ENCODE data around the gene MOB3B.
"Not testable (repeated sequence)": the region's sequence is repeated elsewhere in the genome, so short reads cannot be mapped to it uniquely, and the experiment has no call there.

MOB3B gene

GRCh38 chr9:27440888-27441740 is 88.5 kb downstream of the MOB3B start:
- no peak for DNase-seq

GRCh38 chr9:27438522-27438921 is 91.1 kb downstream of the MOB3B start:
- DNase-seq, result no peak

- no peak for DNase-seq
Measured at GRCh38 chr9:27437652-27438373, 91.8 kb downstream of the MOB3B start.

GRCh38 chr9:27436234-27436633 is 93.4 kb downstream of the MOB3B start:
- no peak for DNase-seq

GRCh38 chr9:27433631-27434325 is 95.8 kb downstream of the MOB3B start:
- no peak for DNase-seq

GRCh38 chr9:27432308-27432707 is 97.3 kb downstream of the MOB3B start:
- no peak for DNase-seq

- DNase-seq, result no peak
Measured at GRCh38 chr9:27431543-27432147, 98.0 kb downstream of the MOB3B start.

- DNase-seq, result no peak
Measured at GRCh38 chr9:27430750-27431535, 98.7 kb downstream of the MOB3B start.

GRCh38 chr9:27429917-27430316 is 99.7 kb downstream of the MOB3B start:
- no peak for DNase-seq

GRCh38 chr9:27429436-27429835 is 100.2 kb downstream of the MOB3B start:
- DNase-seq, result no peak

- no peak for DNase-seq
Measured at GRCh38 chr9:27428551-27428950, 101.1 kb downstream of the MOB3B start.

- DNase-seq, result no peak
Measured at GRCh38 chr9:27427272-27427643, 102.4 kb downstream of the MOB3B start.

GRCh38 chr9:27426511-27427271 is 102.9 kb downstream of the MOB3B start:
- DNase-seq, result no peak

GRCh38 chr9:27425827-27426510 is 103.6 kb downstream of the MOB3B start:
- DNase-seq, result no peak

GRCh38 chr9:27423915-27424710 is 105.5 kb downstream of the MOB3B start:
- DNase-seq, result no peak

GRCh38 chr9:27422279-27422834 is 107.3 kb downstream of the MOB3B start:
- no peak for DNase-seq

GRCh38 chr9:27421577-27421976 is 108.0 kb downstream of the MOB3B start:
- DNase-seq, result no peak

- not testable (repeated sequence) for DNase-seq
Measured at GRCh38 chr9:27419558-27419957, 110.1 kb downstream of the MOB3B start.

GRCh38 chr9:27414220-27414761 is 115.3 kb downstream of the MOB3B start:
- no peak for DNase-seq

All from NCI-H1048 (cell line).